Gastrocnemius medialis (tissue), 4 donors: ENCODE data around the gene VAT1L. TPM values are rescaled to one million over a fixed set of nuclear protein-coding genes. Genes with fewer than 3 reads are reported as not detected.

ENCODE experiments used
- ATAC-seq, 2 donors: fragments of 150-250 bp; one replicate each; pipeline ENCODE4 v1.9.1; 2016
- DNase-seq, 2 donors: peaks; one replicate each; pipeline ENCODE4 v3.0.0-alpha.2; 2019
- H3K27ac ChIP-seq, 4 donors: fragments of 200-600 bp; sonication (generic); 1 replicate in 1 of 4; 2 replicates in 3 of 4; pipeline ENCODE4 v1.5.1; 2016 to 2018; ENCODE audit warnings: mild to moderate bottlenecking in 2 of 4, moderate library complexity in 1 of 4
- H3K27me3 ChIP-seq, 3 donors: fragments of 200-600 bp; sonication (generic) in 2 of 3; 1 replicate in 1 of 3; 2 replicates in 2 of 3; pipeline versions ENCODE4 v1.5.1 to v1.6.0; 2016 to 2019; ENCODE audit warnings: mild to moderate bottlenecking in 1 of 3, moderate library complexity in 1 of 3
- H3K36me3 ChIP-seq, 2 donors: fragments of 200-600 bp; sonication (generic) in 1 of 2; one replicate each; pipeline ENCODE4 v1.5.1; 2017 to 2018
- H3K4me1 ChIP-seq, 2 donors: fragments of 200-600 bp; sonication (generic) in 1 of 2; one replicate each; pipeline ENCODE4 v1.5.1; 2016 to 2017; ENCODE audit warnings: mild to moderate bottlenecking in 2 of 2
- H3K4me3 ChIP-seq, 4 donors: fragments of 200-600 bp; sonication (generic) in 3 of 4; 1 replicate in 1 of 4; 2 replicates in 3 of 4; pipeline ENCODE4 v1.5.1; 2016 to 2019; ENCODE audit warnings: mild to moderate bottlenecking in 2 of 4
- H3K9me3 ChIP-seq, 3 donors: fragments of 200-600 bp; sonication (generic) in 2 of 3; 1 replicate in 1 of 3; 2 replicates in 2 of 3; pipeline ENCODE4 v1.5.1; 2016 to 2019
- POLR2A ChIP-seq, 2 donors: fragments of 450-650 bp; IDR thresholded peaks; one replicate each; pipeline ENCODE4 v1.6.1; 2017; ENCODE audit warnings: antibody characterized with exemption in 2 of 2, mild to moderate bottlenecking in 2 of 2, moderate library complexity in 2 of 2
- in situ Hi-C, 4 donors: fragments of 200-750 bp; cut with MboI; loops; one replicate each; pipeline versions ENCODE4 v1.15.0 to v1.8.0; 2017; ENCODE audit warnings: low sequenced_read_pairs in 4 of 4
- intact Hi-C: fragments of 100-400 bp; cut with DNase I; formaldehyde crosslinking; loops from one replicate; pipeline ENCODE4 v1.15.1; 2023; ENCODE audit warnings: low total_unique reads
- total RNA-seq, 4 donors: library from RNA; depleted of rRNA; stranded (reverse); fragments of >200 nt; gene quantifications; one replicate each; pipeline versions ENCODE4 v1.1.0 to v1.2.3, GENCODE V29; 2016
- TF ChIP-seq, protein P1 (sequence below), 5 experiments: fragments of 450-650 bp in 3 of 5; fragments of 200-600 bp in 2 of 5; sonication (generic) in 2 of 5; IDR thresholded peaks in 4 of 5; conservative IDR thresholded peaks in 1 of 5; 1 replicate in 4 of 5; 2 replicates in 1 of 5; pipeline ENCODE4 v1.5.1; 2016 to 2019; ENCODE audit warnings: antibody characterized with exemption in 5 of 5, mild to moderate bottlenecking in 3 of 5, moderate library complexity in 3 of 5

VAT1L gene
- total RNA-seq, 4 donors from 2014 or later, result 0.04 TPM; not detected in 3

- H3K36me3 ChIP-seq, result no peaks in the 10 kb centered on the region
- TF ChIP-seq, protein P1, sequence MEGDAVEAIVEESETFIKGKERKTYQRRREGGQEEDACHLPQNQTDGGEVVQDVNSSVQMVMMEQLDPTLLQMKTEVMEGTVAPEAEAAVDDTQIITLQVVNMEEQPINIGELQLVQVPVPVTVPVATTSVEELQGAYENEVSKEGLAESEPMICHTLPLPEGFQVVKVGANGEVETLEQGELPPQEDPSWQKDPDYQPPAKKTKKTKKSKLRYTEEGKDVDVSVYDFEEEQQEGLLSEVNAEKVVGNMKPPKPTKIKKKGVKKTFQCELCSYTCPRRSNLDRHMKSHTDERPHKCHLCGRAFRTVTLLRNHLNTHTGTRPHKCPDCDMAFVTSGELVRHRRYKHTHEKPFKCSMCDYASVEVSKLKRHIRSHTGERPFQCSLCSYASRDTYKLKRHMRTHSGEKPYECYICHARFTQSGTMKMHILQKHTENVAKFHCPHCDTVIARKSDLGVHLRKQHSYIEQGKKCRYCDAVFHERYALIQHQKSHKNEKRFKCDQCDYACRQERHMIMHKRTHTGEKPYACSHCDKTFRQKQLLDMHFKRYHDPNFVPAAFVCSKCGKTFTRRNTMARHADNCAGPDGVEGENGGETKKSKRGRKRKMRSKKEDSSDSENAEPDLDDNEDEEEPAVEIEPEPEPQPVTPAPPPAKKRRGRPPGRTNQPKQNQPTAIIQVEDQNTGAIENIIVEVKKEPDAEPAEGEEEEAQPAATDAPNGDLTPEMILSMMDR (IDR thresholded peaks at IDR 0.05 in 4 of 5, conservative IDR thresholded peaks at IDR 0.05 in 1 of 5), result peak; percentile 36 to 72 (median 63)
- no peak for TF ChIP-seq POLR2A (IDR thresholded peaks at IDR 0.05)
- no peak overlapping the region for H3K4me3 ChIP-seq
- no peaks in the 10 kb centered on the region for H3K4me1 ChIP-seq
- H3K27me3 ChIP-seq, result no peaks in the 10 kb centered on the region
- no peak overlapping the region for H3K27ac ChIP-seq
- in situ Hi-C loops, result no loop called here
- peak; percentile 58 to 65 for ATAC-seq
- intact Hi-C loops, result loop anchor here (1.0 kb wide), 1 partner anchor 328 kb away; no protein-coding TSS in a partner anchor
- peak; percentile 31 to 61 for DNase-seq
- no peaks in the 10 kb centered on the region for H3K9me3 ChIP-seq
Observed at GRCh38 chr16:78002915-78003538, 214.7 kb downstream of the VAT1L start.

DNA sequence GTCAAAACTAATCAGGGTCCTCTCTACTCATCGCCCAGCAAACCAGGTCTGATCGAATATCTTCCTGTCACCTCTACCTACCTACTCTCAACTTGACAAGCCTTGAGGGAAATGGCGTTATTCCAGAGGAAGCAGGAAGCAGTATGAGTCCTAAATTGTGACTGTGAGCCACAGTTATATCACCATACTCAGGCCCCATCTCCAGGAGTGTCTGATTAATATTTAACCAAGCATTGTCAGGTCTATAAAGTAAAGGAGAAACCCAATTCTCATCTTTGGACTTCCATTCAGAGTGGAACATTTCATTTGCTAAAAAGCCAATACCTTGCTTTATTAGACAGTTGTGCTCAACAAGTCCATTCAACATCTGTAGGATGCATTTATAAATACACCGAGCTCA, 216.2 kb downstream of the VAT1L start:
- Histone ChIP-seq H3K9me3 (no peaks in the 10 kb centered on the region), H3K4me1 (no peaks in the 10 kb centered on the region), H3K27ac (no peak overlapping the region), H3K4me3 (no peak overlapping the region), H3K36me3 (no peaks in the 10 kb centered on the region), H3K27me3 (no peaks in the 10 kb centered on the region)
- no peak for TF ChIP-seq POLR2A (IDR thresholded peaks at IDR 0.05)
- TF ChIP-seq, protein P1 (IDR thresholded peaks at IDR 0.05 in 4 of 5, conservative IDR thresholded peaks at IDR 0.05 in 1 of 5), result no peak
- intact Hi-C loops (no loop called here), in situ Hi-C loops (no loop called here)
- DNase-seq, result no peak
- ATAC-seq, result no peak

- Histone ChIP-seq H3K27ac (no peak overlapping the region), H3K9me3 (no peaks in the 10 kb centered on the region), H3K4me1 (no peaks in the 10 kb centered on the region), H3K4me3 (no peak overlapping the region), H3K27me3 (no peaks in the 10 kb centered on the region), H3K36me3 (no peaks in the 10 kb centered on the region)
- ATAC-seq, result no peak
- in situ Hi-C loops (no loop called here), intact Hi-C loops (no loop called here)
- TF ChIP-seq POLR2A (IDR thresholded peaks at IDR 0.05), result no peak
- TF ChIP-seq, protein P1 (IDR thresholded peaks at IDR 0.05 in 4 of 5, conservative IDR thresholded peaks at IDR 0.05 in 1 of 5), result no peak
- DNase-seq, result no peak
Observed at GRCh38 chr16:78005881-78006280, 217.5 kb downstream of the VAT1L start.

DNA sequence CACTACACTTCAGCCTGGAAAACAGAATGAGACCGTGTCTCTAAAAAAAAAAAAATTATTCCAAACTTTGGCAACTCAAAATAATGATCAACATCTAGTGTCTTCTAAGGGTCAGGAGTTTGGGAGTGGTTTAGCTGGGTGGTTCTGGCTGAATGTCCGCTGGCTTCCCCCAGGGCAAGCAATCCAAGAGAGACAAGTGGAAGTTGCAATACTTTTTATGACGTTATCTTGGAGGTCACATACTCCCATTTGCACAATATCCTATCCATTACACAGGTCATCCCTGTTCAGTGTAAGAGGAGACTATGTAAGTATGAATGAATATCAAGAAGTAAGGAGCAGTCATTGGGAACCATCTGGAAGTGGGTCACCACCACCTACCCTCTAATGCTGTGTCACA, 218.8 kb downstream of the VAT1L start:
- no peak overlapping the region for H3K4me3 ChIP-seq
- ATAC-seq (no peak), DNase-seq (no peak)
- no peak for TF ChIP-seq POLR2A (IDR thresholded peaks at IDR 0.05)
- TF ChIP-seq, protein P1 (IDR thresholded peaks at IDR 0.05 in 4 of 5, conservative IDR thresholded peaks at IDR 0.05 in 1 of 5), result no peak
- in situ Hi-C loops, result no loop called here
- no peaks in the 10 kb centered on the region for H3K27me3 ChIP-seq
- H3K27ac ChIP-seq, result no peak overlapping the region
- no peaks in the 10 kb centered on the region for H3K4me1 ChIP-seq
- H3K36me3 ChIP-seq, result no peaks in the 10 kb centered on the region
- no peaks in the 10 kb centered on the region for H3K9me3 ChIP-seq
- intact Hi-C loops, result no loop called here
